HG02885 (cell line): Measurements from ENCODE around the gene RRAS2.

Source experiments
- ATAC-seq: cut with Tn5 transposase; IDR thresholded peaks from one replicate; pipeline ENCODE4 v1.9.1; 2021; ENCODE audit warnings: mild to moderate bottlenecking; ENCODE audit not compliant: unreplicated experiment, poor library complexity

Gene RRAS2

GRCh38 chr11:14342906-14343305 lies 16.1 kb downstream of the RRAS2 start:
- peak; percentile 85 for ATAC-seq

DNA sequence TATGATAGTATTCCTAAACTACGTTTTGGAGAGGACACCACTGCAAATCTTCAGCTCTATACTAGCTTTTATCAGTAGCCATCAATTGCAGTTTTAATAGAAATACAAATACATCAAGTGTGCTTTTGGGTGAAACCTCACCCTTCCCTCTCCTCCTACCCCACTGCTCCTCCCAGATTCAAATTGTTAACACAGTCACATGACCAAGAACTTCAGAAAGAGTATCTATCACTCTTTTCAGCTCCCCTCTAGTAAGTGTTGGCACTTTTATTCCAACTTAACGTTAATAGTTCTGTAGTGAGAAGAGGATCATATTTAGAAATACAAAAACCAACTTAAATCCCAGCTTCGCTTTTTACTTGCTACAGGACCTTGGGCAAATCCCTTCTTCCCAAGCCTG lies 17.0 kb downstream of the RRAS2 start:
- ATAC-seq, result no peak

GRCh38 chr11:14340721-14341120 lies 18.3 kb downstream of the RRAS2 start:
- ATAC-seq, result no peak

- ATAC-seq, result no peak
Observed at GRCh38 chr11:14339356-14339755, 19.6 kb downstream of the RRAS2 start.

GRCh38 chr11:14336507-14337503 lies 22.2 kb downstream of the RRAS2 start:
- no peak for ATAC-seq

DNA sequence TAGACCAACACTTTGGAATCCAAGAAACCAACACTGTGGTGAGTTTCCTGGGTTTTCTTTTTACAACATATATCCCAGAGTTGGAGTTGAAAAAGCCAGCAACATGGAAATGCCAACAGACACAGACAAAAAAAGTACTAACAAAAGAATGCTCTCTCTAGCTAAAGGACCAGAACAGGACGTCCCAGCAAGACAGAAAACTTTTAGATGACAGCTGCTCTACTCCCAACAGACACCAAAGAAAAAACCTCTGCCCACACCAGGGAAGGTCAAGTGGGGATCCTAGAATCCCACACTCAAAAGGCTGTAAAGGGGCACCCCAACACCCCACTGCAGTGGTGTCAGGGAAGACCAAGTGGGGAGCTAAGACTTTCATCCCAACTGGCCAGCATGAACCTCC lies 23.3 kb downstream of the RRAS2 start:
- ATAC-seq, result no peak

DNA sequence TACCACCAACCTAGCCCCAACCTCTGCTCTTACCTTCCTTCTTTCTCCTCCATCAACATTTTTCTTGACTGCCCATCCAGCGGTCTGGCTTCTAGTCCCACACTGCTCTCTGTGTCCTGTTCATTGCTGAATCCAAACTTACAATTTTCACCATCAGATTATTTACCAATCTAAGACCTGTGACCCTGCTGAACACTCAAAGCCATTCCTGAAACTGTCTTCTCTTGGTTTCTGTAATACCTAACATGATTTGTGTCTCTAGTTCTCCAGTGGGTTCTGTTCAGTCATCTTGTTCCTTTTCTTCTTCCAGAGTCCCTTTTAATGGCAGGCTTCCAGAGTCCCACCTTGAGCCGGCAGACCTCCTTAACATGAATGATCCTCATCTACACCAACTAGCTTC lies 24.1 kb downstream of the RRAS2 start:
- peak; percentile 55 for ATAC-seq

DNA sequence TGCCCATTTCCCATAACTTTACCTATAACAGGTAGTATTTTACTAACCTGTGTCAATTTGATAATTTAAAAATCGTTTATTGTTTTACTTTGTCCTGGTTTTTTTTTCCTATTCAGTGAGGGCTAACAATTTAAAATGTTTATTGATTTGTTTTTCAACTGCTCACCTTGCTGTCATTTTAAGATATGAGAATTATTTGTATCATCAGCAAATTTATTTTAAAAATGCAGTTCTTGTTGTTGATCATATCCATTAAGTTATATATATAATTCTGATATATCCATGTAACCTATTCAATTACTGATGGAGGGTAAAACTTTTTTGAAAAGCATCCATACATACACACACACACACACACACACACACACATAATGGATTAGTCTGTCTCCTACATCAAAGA lies 24.8 kb downstream of the RRAS2 start:
- ATAC-seq, result no peak

DNA sequence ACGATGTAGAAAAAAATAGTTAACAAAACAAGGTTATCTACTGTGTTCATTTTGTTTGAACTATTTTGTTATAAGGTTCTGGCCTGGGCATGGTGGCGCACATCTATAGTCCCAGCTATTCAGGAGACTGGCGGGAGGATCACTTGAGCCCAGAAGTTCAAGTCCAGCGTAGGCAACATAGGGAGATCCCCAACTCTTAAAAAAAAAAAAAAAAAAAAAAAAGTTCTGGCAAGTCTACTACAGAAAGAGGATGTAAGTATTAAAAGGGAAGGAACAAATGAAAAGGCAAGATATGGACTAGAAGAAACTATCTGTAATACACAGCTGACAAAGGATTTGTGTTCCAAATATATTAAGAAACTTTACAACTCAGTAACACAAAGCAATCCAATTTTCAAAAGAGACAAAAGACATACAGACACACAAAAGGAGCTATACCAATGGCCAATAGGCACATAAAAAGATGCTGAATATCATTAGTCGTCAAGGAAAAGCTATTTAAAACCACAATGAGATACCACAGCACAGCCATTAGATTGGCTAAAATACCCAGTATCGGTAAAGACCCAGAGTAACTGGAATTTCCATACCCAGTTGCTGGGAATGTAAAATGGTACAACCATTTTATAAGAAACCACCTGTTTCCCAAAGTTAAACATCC lies 27.4 kb downstream of the RRAS2 start:
- peak; percentile 50 for ATAC-seq

DNA sequence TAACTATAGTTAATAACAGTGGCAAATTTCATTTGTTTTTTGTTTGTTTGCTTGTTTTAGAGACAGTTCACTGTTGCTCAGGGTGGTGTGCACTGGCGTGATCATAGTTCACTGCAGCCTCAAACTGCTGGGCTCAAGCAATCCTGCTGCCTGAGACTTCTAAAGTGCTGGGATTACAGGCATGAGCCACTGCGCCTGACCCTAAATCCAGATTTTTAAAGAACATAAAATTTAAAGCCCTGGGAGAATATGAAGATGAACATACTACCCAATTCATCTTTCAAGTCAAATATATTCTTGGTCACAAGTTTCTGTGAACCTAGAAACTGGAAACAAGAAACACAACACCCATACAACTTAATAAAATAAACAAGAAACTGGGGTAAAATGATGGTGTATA lies 28.1 kb downstream of the RRAS2 start:
- ATAC-seq, result no peak

DNA sequence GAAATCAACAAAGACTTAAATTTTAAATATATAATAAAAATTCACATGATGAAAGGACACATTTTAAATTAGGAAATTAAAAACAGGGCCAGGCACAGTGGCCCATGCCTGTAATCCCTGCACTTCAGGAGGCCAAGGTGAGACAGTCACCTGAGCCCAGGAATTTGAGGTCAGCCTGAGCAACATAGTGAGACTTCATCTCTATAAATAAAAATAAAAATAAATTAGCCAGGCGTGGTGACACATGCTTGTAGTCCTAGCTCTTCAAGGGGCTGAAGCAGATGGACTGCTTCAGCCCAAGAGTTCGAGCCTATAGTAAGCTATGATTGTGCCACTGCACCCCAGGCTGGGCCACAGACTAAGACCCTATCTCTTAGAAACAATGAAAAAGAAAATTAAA lies 29.3 kb downstream of the RRAS2 start:
- no peak for ATAC-seq

DNA sequence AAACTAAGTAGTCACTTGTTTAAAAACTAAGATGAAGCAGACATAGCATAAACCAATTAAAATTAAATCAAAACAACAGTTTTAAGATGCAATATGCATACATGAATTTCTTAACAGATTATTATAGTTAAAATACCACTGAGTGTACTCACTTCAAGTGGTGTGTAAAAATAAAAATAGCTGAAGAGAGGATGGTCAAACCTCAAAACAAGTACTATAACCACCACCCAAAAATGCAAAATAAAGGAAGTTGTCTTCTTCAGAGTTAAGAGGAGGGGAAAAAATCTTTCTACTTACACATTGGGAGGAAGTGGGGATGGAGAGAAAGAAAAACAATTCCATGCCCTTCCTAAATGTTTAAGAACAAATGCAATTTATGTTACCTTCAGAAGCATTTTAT lies 31.9 kb downstream of the RRAS2 start:
- peak; percentile 41 for ATAC-seq

DNA sequence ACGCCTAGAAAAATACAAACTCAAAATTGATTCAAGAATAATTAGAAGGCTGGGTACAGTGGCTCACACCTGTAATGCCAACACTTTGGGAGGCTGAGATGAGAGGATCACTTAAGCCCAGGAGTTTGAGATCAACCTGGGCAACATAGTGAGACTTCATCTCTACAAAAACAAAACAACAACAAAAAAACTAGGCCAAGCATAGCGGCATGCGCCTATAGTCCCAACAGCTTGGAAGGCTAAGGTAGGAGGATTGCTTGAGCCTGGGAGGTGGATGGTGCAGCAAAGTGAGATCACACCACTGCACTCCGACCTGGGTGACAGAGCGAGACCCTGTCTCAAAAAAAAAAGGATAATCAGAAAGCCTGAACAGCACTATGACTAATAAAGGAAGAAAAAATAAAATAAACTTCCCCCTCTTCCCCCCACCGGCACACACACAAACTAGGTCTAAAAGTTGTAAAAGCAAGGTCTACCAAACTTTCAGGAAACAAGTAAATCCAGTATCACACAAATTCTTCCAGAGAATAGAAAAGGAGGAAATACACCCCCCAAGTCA lies 35.8 kb downstream of the RRAS2 start:
- peak; percentile 21 for ATAC-seq

DNA sequence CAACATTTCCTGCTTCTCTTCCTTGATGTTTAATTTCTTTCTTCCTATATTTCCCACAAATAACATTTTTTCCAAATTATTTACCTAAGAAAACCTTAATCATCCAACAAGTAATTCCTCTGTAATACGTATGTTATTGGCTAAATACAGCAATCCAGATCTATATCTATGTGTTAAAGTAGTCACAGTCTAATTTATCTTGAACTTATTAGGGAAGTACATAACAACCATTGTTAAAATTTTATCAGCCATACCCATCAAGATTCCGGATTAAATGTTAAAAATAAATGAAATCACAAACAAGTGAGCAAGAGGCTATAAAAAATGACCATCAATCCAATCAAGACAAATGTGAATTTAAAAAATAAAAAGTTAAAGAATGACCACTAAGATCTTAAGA lies 36.5 kb downstream of the RRAS2 start:
- no peak for ATAC-seq

DNA sequence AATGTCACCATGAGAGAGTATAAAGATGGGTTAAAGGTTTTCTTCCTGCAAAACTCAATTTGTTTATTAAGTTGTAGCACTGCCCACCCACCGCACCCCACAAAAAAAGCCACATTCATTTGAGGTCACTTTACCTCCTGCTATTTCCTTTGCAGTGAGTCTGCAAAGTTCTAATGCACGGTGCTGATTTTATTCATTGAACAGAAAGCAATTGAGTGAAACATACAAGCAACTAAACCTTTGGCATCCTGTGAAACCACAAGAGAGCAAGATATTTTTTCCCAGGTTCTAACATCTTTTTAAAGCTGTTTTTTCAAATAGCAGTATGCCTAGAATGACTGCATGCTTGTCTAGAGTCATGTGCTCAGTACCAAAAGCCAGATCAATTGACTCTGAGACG lies 39.0 kb downstream of the RRAS2 start:
- peak; percentile 52 for ATAC-seq

GRCh38 chr11:14318581-14318981 lies 40.4 kb downstream of the RRAS2 start:
- no peak for ATAC-seq

DNA sequence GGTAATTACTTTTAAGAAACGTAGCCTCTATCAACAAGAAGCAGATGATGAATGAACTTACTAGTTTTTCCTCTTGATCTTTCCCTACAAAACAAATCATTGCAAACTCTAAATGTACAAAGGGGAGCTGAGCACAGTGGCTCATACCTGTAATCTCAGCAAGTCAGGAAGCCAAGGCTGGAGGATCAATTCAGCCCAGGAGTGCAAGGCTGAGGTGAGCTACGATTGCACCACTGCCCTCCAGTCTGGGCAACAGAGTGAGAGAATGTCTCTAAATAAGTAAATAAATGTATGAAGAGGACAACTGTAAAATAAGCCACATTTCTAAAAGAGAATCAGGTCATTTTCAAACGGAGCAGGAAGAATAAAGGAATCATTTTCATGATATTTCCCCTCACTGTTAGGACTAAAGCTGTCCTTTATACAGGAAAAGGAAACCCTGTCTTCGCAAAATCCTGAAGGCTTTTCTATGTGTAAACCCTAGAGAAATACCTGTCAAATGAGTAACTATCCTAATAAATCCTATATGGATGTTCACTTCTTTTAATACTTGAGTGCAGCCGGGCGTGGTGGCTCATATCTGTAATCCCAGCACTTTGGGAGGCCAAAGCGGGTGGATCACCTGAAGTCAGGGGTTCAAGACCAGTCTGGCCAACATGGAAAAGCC lies 41.2 kb downstream of the RRAS2 start:
- no peak for ATAC-seq

DNA sequence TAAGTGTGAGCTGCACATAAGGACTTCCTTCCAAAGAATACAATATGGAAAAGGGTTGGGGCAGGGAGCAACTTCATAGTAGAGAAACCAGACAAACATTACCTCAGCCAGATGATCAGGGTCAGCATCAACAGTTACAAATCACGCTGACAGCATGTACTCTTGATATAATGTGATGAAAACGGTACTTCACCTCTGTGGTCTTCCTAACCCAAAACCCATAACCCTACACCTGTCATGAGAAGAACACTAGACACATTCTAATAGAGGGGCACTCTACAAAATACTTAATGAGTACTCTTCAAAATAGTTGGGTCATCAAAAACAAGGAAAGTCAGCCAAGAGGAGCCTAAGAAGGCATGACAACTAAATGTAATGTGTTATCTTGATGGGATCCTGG lies 43.9 kb downstream of the RRAS2 start:
- ATAC-seq, result peak; percentile 31

GRCh38 chr11:14314127-14314526 lies 44.9 kb downstream of the RRAS2 start:
- no peak for ATAC-seq

- ATAC-seq, result no peak
Observed at GRCh38 chr11:14312736-14313438, 46.1 kb downstream of the RRAS2 start.
